ENCODE data around the gene KRR1. TPM values are rescaled to one million over a fixed set of nuclear protein-coding genes. Genes with fewer than 3 reads are reported as not detected.
"Not testable (repeated sequence)": the region's sequence is repeated elsewhere in the genome, so short reads cannot be mapped to it uniquely, and the experiment has no call there.

Gene KRR1
- total RNA-seq, 1 donor from 2014 or later = 39.8 TPM

GRCh38 chr12:75525263-75525662, 13.9 kb upstream of the KRR1 start:
- H3K4me3 ChIP-seq = no peak overlapping the region
- H3K9me3 ChIP-seq = no peaks in the 10 kb centered on the region
- no peaks in the 10 kb centered on the region for H3K4me1 ChIP-seq
- intact Hi-C loops (cut with DNase I) = loop anchor here (10.0 kb wide), 1 partner anchor 510 kb away; the partner anchor contains the start of gene PHLDA1
- H3K27me3 ChIP-seq (ENCODE audit: low read depth) = no peaks in the 10 kb centered on the region
- no peak for TF ChIP-seq CTCF (IDR thresholded peaks at IDR 0.05)
- DNase-seq = no peak
- no peak for ATAC-seq
- no peaks in the 10 kb centered on the region for H3K36me3 ChIP-seq
- no peak overlapping the region for H3K27ac ChIP-seq

GRCh38 chr12:75522124-75522523, 10.7 kb upstream of the KRR1 start:
- intact Hi-C loops (cut with DNase I) = loop anchor here (10.0 kb wide), 1 partner anchor 513 kb away; the partner anchor contains the start of gene PHLDA1
- H3K36me3 ChIP-seq; H3K27me3 ChIP-seq (ENCODE audit: low read depth); H3K27ac ChIP-seq; ATAC-seq; H3K4me3 ChIP-seq; H3K4me1 ChIP-seq; DNase-seq; H3K9me3 ChIP-seq: not testable (repeated sequence)

GRCh38 chr12:75521224-75521623, 9.8 kb upstream of the KRR1 start:
- not testable (repeated sequence) for ATAC-seq; H3K4me3 ChIP-seq; H3K4me1 ChIP-seq; H3K36me3 ChIP-seq; H3K27me3 ChIP-seq (ENCODE audit: low read depth); H3K27ac ChIP-seq; H3K9me3 ChIP-seq; DNase-seq
- intact Hi-C loops (cut with DNase I) = loop anchor here (10.0 kb wide), 1 partner anchor 514 kb away; the partner anchor contains the start of gene PHLDA1

- ATAC-seq (no peak), DNase-seq (no peak)
- Histone ChIP-seq H3K9me3 (no peaks in the 10 kb centered on the region), H3K4me1 (peaks cover 19% of the 10 kb centered on the region), H3K4me3 (no peak overlapping the region), H3K27me3 (ENCODE audit: low read depth) (no peaks in the 10 kb centered on the region), H3K36me3 (peaks cover 33% of the 10 kb centered on the region), H3K27ac (no peak overlapping the region)
- TF ChIP-seq CTCF (IDR thresholded peaks at IDR 0.05) = no peak
- intact Hi-C loops (cut with DNase I) = no loop called here
Measured at GRCh38 chr12:75509621-75510020, 1.8 kb downstream of the KRR1 start.

- Histone ChIP-seq H3K36me3 (peaks cover 48% of the 10 kb centered on the region), H3K4me1 (peaks cover 19% of the 10 kb centered on the region), H3K27ac (no peak overlapping the region), H3K27me3 (ENCODE audit: low read depth) (no peaks in the 10 kb centered on the region), H3K4me3 (no peak overlapping the region), H3K9me3 (no peaks in the 10 kb centered on the region)
- no peak for ATAC-seq
- intact Hi-C loops (cut with DNase I) = no loop called here
- no peak for TF ChIP-seq CTCF (IDR thresholded peaks at IDR 0.05)
- DNase-seq = no peak
Measured at GRCh38 chr12:75508159-75508558, 3.2 kb downstream of the KRR1 start.

- peaks cover 58% of the 10 kb centered on the region for H3K36me3 ChIP-seq
- H3K9me3 ChIP-seq = no peaks in the 10 kb centered on the region
- TF ChIP-seq CTCF (IDR thresholded peaks at IDR 0.05) = no peak
- peaks cover 19% of the 10 kb centered on the region for H3K4me1 ChIP-seq
- intact Hi-C loops (cut with DNase I) = no loop called here
- ATAC-seq (no peak), DNase-seq (no peak)
- no peaks in the 10 kb centered on the region for H3K27me3 ChIP-seq (ENCODE audit: low read depth)
- no peak overlapping the region for H3K27ac ChIP-seq
- no peak overlapping the region for H3K4me3 ChIP-seq
Measured at GRCh38 chr12:75507086-75507485, 4.3 kb downstream of the KRR1 start.

All from lower lobe of right lung (tissue), 2 donors.